Right atrium auricular region (tissue), 2 donors: ENCODE measurements around the gene ARHGEF6. TPM values are rescaled to one million over a fixed set of nuclear protein-coding genes. Genes with fewer than 3 reads are reported as not detected.

Experiments used
- DNase-seq: peaks from one replicate; pipeline ENCODE4 v3.0.0-alpha.2; 2019; ENCODE audit warnings: low spot score
- H3K27ac ChIP-seq, 2 donors: fragments of 200-600 bp; sonication (generic); 1 replicate in 1 of 2; 2 replicates in 1 of 2; pipeline ENCODE4 v1.5.1; 2016 to 2019
- H3K27me3 ChIP-seq, 2 donors: fragments of 200-600 bp; sonication (generic); one replicate each; pipeline versions ENCODE4 v1.5.1 to v1.6.0; 2017 to 2019
- H3K36me3 ChIP-seq: fragments of 200-600 bp; sonication (generic); one replicate; pipeline ENCODE4 v1.5.1; 2016
- H3K4me1 ChIP-seq, 2 donors: fragments of 200-600 bp; sonication (generic); one replicate each; pipeline versions ENCODE4 v1.5.1 to v1.6.0; 2017 to 2019
- H3K4me3 ChIP-seq, 2 donors: fragments of 200-600 bp; sonication (generic); 1 replicate in 1 of 2; 2 replicates in 1 of 2; pipeline ENCODE4 v1.5.1; 2017 to 2019; ENCODE audit warnings: mild to moderate bottlenecking in 1 of 2, moderate library complexity in 1 of 2
- H3K9me3 ChIP-seq, 2 donors: fragments of 200-600 bp; sonication (generic); one replicate each; pipeline ENCODE4 v1.5.1; 2019
- CTCF ChIP-seq, 2 donors: fragments of 200-600 bp; sonication (generic); IDR thresholded peaks; one replicate each; pipeline ENCODE4 v1.5.1; 2019; ENCODE audit warnings: antibody characterized with exemption in 2 of 2
- total RNA-seq, 2 donors: library from RNA; depleted of rRNA; stranded (reverse); fragments of >200 nt; gene quantifications; one replicate each; pipeline ENCODE4 v1.1.0, GENCODE V29; 2016

The ARHGEF6 gene
- total RNA-seq, 2 donors from 2014 or later = 41.3 to 45.8 TPM

- H3K36me3 ChIP-seq = no peaks in the 10 kb centered on the region
- no peaks in the 10 kb centered on the region for H3K27me3 ChIP-seq
- TF ChIP-seq CTCF (IDR thresholded peaks at IDR 0.05) = peak in 1 of 2 donors; percentile 46
- no peak for DNase-seq
- H3K4me1 ChIP-seq = no peaks in the 10 kb centered on the region
- H3K27ac ChIP-seq = peak overlapping the region; percentile 82 to 94
- H3K9me3 ChIP-seq = no peaks in the 10 kb centered on the region
- H3K4me3 ChIP-seq = peak overlapping the region; percentile 61
These were observed 13.4 kb downstream of the ARHGEF6 start for GRCh38 chrX:136767104-136767941.

GRCh38 chrX:136766785-136767103 is 14.0 kb downstream of the ARHGEF6 start:
- peak overlapping the region; percentile 82 to 94 for H3K27ac ChIP-seq
- H3K36me3 ChIP-seq = no peaks in the 10 kb centered on the region
- no peak for TF ChIP-seq CTCF (IDR thresholded peaks at IDR 0.05)
- DNase-seq = no peak
- no peaks in the 10 kb centered on the region for H3K27me3 ChIP-seq
- no peaks in the 10 kb centered on the region for H3K9me3 ChIP-seq
- H3K4me3 ChIP-seq = peak overlapping the region; percentile 61
- no peaks in the 10 kb centered on the region for H3K4me1 ChIP-seq

- peak overlapping the region in 1 of 2 donors; percentile 61 for H3K4me3 ChIP-seq
- H3K27me3 ChIP-seq = no peaks in the 10 kb centered on the region
- no peaks in the 10 kb centered on the region for H3K36me3 ChIP-seq
- H3K9me3 ChIP-seq = no peaks in the 10 kb centered on the region
- no peaks in the 10 kb centered on the region for H3K4me1 ChIP-seq
- DNase-seq = no peak
- peak overlapping the region; percentile 13 to 94 for H3K27ac ChIP-seq
- no peak for TF ChIP-seq CTCF (IDR thresholded peaks at IDR 0.05)
These were observed 14.8 kb downstream of the ARHGEF6 start for GRCh38 chrX:136765821-136766356.

GRCh38 chrX:136764206-136764605 is 16.5 kb downstream of the ARHGEF6 start:
- Histone ChIP-seq H3K27me3 (no peaks in the 10 kb centered on the region), H3K36me3 (no peaks in the 10 kb centered on the region), H3K4me3 (no peak overlapping the region), H3K4me1 (no peaks in the 10 kb centered on the region), H3K27ac (no peak overlapping the region), H3K9me3 (no peaks in the 10 kb centered on the region)
- no peak for TF ChIP-seq CTCF (IDR thresholded peaks at IDR 0.05)
- no peak for DNase-seq

GRCh38 chrX:136762820-136763452 is 17.8 kb downstream of the ARHGEF6 start:
- no peaks in the 10 kb centered on the region for H3K9me3 ChIP-seq
- no peak overlapping the region for H3K4me3 ChIP-seq
- H3K4me1 ChIP-seq = no peaks in the 10 kb centered on the region
- no peak for DNase-seq
- no peak overlapping the region for H3K27ac ChIP-seq
- H3K27me3 ChIP-seq = no peaks in the 10 kb centered on the region
- no peak for TF ChIP-seq CTCF (IDR thresholded peaks at IDR 0.05)
- H3K36me3 ChIP-seq = no peaks in the 10 kb centered on the region
